ENCODE results near the gene RND1. TPM values are rescaled to one million over a fixed set of nuclear protein-coding genes. Genes with fewer than 3 reads are reported as not detected.
A peak's percentile ranks its signal among the peaks of the same experiment; 100 is the strongest.

The RND1 gene
- polyA plus RNA-seq, 3 donors = 0.40 to 0.49 TPM; not detected in 1

- Mint-ChIP-seq H3K36me3 (no peaks in the 10 kb centered on the region), H3K4me1 (peaks cover 23% of the 10 kb centered on the region), H3K27me3 (ENCODE audit: low read depth in 3 of 3) (peaks cover 3 to 6% (median 4%) of the 10 kb centered on the region in 3 donors), H3K9me3 (no peaks in the 10 kb centered on the region), H3K27ac (no peak overlapping the region), H3K4me3 (peak overlapping the region in 1 of 2 donors; percentile 35)
- no peaks in the 10 kb centered on the region for H3K9me3 ChIP-seq (replicated peaks in 1 of 2; ENCODE audit: control insufficient read depth in 1 of 2, insufficient read depth in 1 of 2, low read length in 2 of 2)
- H3K4me2 ChIP-seq (replicated peaks; ENCODE audit: extremely low read depth, low read length, poor library complexity, severe bottlenecking) = no peak overlapping the region
- no peak for TF ChIP-seq CTCF (IDR thresholded peaks at IDR 0.05)
- WGBS (ENCODE audit: insufficient coverage) = no CpG with 5 or more reads among the region's 4 CpGs
- peaks cover 26% of the 10 kb centered on the region for H3K79me2 ChIP-seq (ENCODE audit: insufficient read depth, low read length)
- no peak overlapping the region for H3K27ac ChIP-seq (ENCODE audit: low read depth in 1 of 2, low read length in 2 of 2)
- no peaks in the 10 kb centered on the region for H3K27me3 ChIP-seq (ENCODE audit: control insufficient read depth in 2 of 2, insufficient read depth in 2 of 2, low read length in 2 of 2)
- DNase-seq = no peak
- peaks cover 0 to 1% of the 10 kb centered on the region in 2 donors for H3K36me3 ChIP-seq (replicated peaks in 1 of 2; ENCODE audit: control insufficient read depth in 1 of 2, insufficient read depth in 2 of 2, low read length in 2 of 2)
- H3K4me1 ChIP-seq (ENCODE audit: control insufficient read depth in 1 of 2, insufficient read depth in 2 of 2, low read length in 2 of 2) = peaks cover 17 to 27% of the 10 kb centered on the region in 2 donors
- H3K9ac ChIP-seq (ENCODE audit: insufficient read depth, low read length, poor library complexity, severe bottlenecking) = no peak overlapping the region
- no peak overlapping the region for H3K4me3 ChIP-seq (replicated peaks in 1 of 3; ENCODE audit: low read depth in 2 of 3, low read length in 3 of 3)
- H4K20me1 ChIP-seq (ENCODE audit: insufficient read depth, low read length) = peaks cover 8% of the 10 kb centered on the region
- intact Hi-C loops (cut with micrococcal nuclease) = loop anchor here (2.0 to 10.0 kb wide), 3 partner anchors 36 to 130 kb away; partner anchors contain the start of genes WNT1 (in 1 of the 2) and WNT10B (in 1 of the 2)
- H2AFZ ChIP-seq (ENCODE audit: insufficient read depth, low read depth, low read length, poor library complexity, severe bottlenecking) = no peak overlapping the region
Observed at GRCh38 chr12:48854488-48854887, 11.2 kb downstream of the RND1 start.

DNA sequence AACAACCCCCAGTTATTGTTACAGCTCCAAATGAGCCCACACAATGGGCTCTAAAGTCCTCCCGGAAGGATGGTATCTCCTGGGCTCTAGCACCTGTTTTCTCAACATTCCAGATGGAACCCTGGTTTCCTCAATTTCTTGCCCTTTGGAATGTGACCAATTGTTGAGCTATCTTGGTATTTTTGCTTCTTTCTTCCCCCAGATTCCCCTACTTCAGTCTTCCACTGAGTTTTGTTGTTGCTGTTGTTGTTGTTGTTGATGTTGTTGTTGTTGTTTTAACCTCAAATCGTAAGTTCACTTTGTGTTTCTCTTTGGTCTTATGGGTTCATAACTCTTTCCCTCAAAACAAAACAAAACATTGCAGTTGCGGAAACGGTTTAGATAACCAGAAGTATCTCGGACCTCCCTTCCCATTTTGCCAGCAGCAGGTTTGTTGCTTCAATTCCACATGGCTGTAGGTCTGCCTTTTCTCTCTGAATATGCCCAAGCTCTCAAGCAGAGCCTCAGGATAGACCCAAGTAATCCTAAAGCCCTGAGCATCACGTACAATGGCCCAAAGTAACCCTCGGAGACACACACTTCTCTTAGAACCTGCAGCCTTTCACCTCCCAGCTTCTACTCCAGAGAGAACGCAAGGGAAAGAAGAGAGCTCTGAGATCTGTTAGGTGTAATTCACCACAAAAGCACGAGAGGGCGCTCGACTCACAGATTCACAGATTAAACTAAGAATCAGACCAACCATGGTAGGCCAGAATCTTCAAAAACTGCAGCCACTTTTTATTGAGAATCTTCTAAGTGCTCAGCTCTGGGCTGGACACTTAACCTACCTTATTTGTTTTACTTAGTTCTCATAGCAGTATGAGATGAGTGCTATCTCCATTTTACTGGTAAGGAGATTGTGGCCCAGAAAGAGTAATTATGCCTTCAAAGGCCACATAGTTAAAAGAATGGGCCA is 12.7 kb downstream of the RND1 start:
- intact Hi-C loops (cut with micrococcal nuclease) = loop anchor here (1.0 to 10.0 kb wide), 3 partner anchors 37 to 132 kb away; partner anchors contain the start of genes WNT1 (in 1 of the 2) and WNT10B (in 1 of the 2)
- peak overlapping the region; percentile 75 to 98 (median 97) for H3K4me3 ChIP-seq (replicated peaks in 1 of 3; ENCODE audit: low read depth in 2 of 3, low read length in 3 of 3)
- DNase-seq = peak; percentile 72 to 87 (median 76)
- H3K27ac ChIP-seq (ENCODE audit: low read depth in 1 of 2, low read length in 2 of 2) = peak overlapping the region in 1 of 2 donors; percentile 92
- peak overlapping the region; percentile 92 for H3K9ac ChIP-seq (ENCODE audit: insufficient read depth, low read length, poor library complexity, severe bottlenecking)
- H3K9me3 ChIP-seq (replicated peaks in 1 of 2; ENCODE audit: control insufficient read depth in 1 of 2, insufficient read depth in 1 of 2, low read length in 2 of 2) = no peaks in the 10 kb centered on the region
- H2AFZ ChIP-seq (ENCODE audit: insufficient read depth, low read depth, low read length, poor library complexity, severe bottlenecking) = peak overlapping the region; percentile 92
- Mint-ChIP-seq H3K9me3 (no peaks in the 10 kb centered on the region), H3K4me1 (peaks cover 23% of the 10 kb centered on the region), H3K27ac (peak overlapping the region; percentile 85 to 98 (median 93)), H3K27me3 (ENCODE audit: low read depth in 3 of 3) (peaks cover 0 to 5% (median 4%) of the 10 kb centered on the region in 3 donors), H3K36me3 (peaks cover 0 to 5% of the 10 kb centered on the region in 2 donors), H3K4me3 (peak overlapping the region; percentile 92 to 98)
- 0% methylated on average over 7 of the region's 11 CpGs for WGBS (ENCODE audit: insufficient coverage)
- H3K79me2 ChIP-seq (ENCODE audit: insufficient read depth, low read length) = peaks cover 41% of the 10 kb centered on the region
- peak overlapping the region; percentile 90 for H3K4me2 ChIP-seq (replicated peaks; ENCODE audit: extremely low read depth, low read length, poor library complexity, severe bottlenecking)
- H3K4me1 ChIP-seq (ENCODE audit: control insufficient read depth in 1 of 2, insufficient read depth in 2 of 2, low read length in 2 of 2) = peaks cover 17 to 27% of the 10 kb centered on the region in 2 donors
- H4K20me1 ChIP-seq (ENCODE audit: insufficient read depth, low read length) = peaks cover 11% of the 10 kb centered on the region
- no peaks in the 10 kb centered on the region for H3K27me3 ChIP-seq (ENCODE audit: control insufficient read depth in 2 of 2, insufficient read depth in 2 of 2, low read length in 2 of 2)
- TF ChIP-seq CTCF (IDR thresholded peaks at IDR 0.05) = peak; percentile 92
- peaks cover 0 to 2% of the 10 kb centered on the region in 2 donors for H3K36me3 ChIP-seq (replicated peaks in 1 of 2; ENCODE audit: control insufficient read depth in 1 of 2, insufficient read depth in 2 of 2, low read length in 2 of 2)

Data from CD14-positive monocyte (primary cell).